Hepatocyte (in vitro differentiated cells): ENCODE results near the gene BAIAP2L1.

Source experiments
- CTCF ChIP-seq: fragments of 200-600 bp; sonication (generic); IDR thresholded peaks from 2 replicates; pipeline ENCODE4 v1.5.1; 2016; ENCODE audit warnings: antibody characterized with exemption, mild to moderate bottlenecking; ENCODE audit not compliant: poor library complexity
- EZH2 ChIP-seq: fragments of 200-600 bp; sonication (generic); IDR thresholded peaks from 2 replicates; pipeline ENCODE4 v1.6.1; 2016; ENCODE audit warnings: antibody characterized with exemption, mild to moderate bottlenecking, borderline replicate concordance
- EZH2phosphoT487 ChIP-seq: fragments of 200-600 bp; sonication (generic); IDR thresholded peaks from one replicate; pipeline ENCODE4 v1.6.1; 2018; ENCODE audit warnings: antibody characterized with exemption, mild to moderate bottlenecking, low read depth, moderate library complexity; ENCODE audit not compliant: unreplicated experiment, severe bottlenecking

GRCh38 chr7:98284335-98285036 is 116.4 kb downstream of the BAIAP2L1 start:
- TF ChIP-seq CTCF: no peak
- no peak for TF ChIP-seq EZH2
- no peak for TF ChIP-seq EZH2phosphoT487
